T-helper 1 cell treated with Interleukin-12 subunit alpha and Interleukin-12 subunit beta and Interleukin-4 antibody, amounts not matched to agents 30 μg/mL and 1 μg/mL, for 36 hours (primary cell): ENCODE data around the gene CADM1.

Experiments used
- H3K27ac Mint-ChIP-seq: one replicate; pipeline ENCODE4 v1.8.0; 2021; ENCODE audit warnings: mild to moderate bottlenecking, mixed read lengths
- H3K27me3 Mint-ChIP-seq: one replicate; pipeline ENCODE4 v1.8.0; 2021; ENCODE audit warnings: low read depth, mixed read lengths
- H3K36me3 Mint-ChIP-seq: one replicate; pipeline ENCODE4 v1.8.0; 2021; ENCODE audit warnings: low read depth, mixed read lengths
- H3K4me1 Mint-ChIP-seq: one replicate; pipeline ENCODE4 v1.8.0; 2021; ENCODE audit warnings: low read depth, mixed read lengths
- H3K4me3 Mint-ChIP-seq: one replicate; pipeline ENCODE4 v1.8.0; 2021; ENCODE audit warnings: mild to moderate bottlenecking, moderate library complexity, mixed read lengths
- H3K9me3 Mint-ChIP-seq: one replicate; pipeline ENCODE4 v1.8.0; 2021; ENCODE audit warnings: mixed read lengths

CADM1 gene

DNA sequence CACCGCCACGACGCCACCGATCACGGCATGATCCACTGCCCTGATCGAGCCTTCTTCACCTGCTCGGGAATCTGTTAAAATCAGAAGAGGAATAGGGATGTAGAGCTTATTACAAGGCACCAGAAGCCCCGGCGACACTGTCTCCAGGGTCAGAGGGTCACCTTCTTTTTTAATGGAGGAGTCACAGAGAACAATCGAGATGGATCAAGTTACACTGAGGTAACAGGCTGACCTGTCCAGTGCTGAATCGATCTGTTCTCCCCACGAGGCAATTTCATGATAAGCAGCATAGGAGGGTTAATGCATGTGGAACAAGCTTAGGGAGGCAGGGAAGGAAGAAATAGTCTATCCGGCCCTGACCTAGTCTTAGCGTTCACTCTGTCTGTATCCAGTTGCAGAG lies 325.5 kb downstream of the CADM1 start:
- Mint-ChIP-seq H3K36me3 (no peaks in the 10 kb centered on the region), H3K4me3 (no peak overlapping the region), H3K27me3 (peaks cover 12% of the 10 kb centered on the region), H3K27ac (no peak overlapping the region), H3K4me1 (no peaks in the 10 kb centered on the region), H3K9me3 (no peaks in the 10 kb centered on the region)

DNA sequence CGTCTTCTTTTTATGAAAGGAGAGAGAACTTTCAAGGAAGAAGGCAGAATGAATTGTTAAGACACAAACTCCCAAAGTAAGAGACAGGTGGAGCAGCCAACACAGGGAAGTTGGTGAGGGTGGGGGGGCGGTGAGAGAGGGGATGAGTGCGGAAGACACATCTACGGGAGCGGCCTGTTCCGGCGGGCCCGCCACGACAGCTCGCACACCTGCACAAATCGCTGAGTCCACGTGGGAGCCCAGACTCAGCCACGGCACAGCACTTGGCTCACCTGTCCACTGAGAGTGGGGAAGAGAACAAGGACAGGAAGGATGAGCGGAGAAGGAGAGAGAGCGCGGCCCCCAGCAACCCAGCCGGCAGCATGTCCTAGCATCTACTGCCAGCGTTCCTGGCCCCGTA lies 331.1 kb downstream of the CADM1 start:
- H3K4me3 Mint-ChIP-seq = no peak overlapping the region
- peaks cover 12% of the 10 kb centered on the region for H3K27me3 Mint-ChIP-seq
- H3K4me1 Mint-ChIP-seq = no peaks in the 10 kb centered on the region
- no peaks in the 10 kb centered on the region for H3K36me3 Mint-ChIP-seq
- no peak overlapping the region for H3K27ac Mint-ChIP-seq
- H3K9me3 Mint-ChIP-seq = no peaks in the 10 kb centered on the region

- peaks cover 13% of the 10 kb centered on the region for H3K27me3 Mint-ChIP-seq
- H3K4me1 Mint-ChIP-seq = no peaks in the 10 kb centered on the region
- H3K36me3 Mint-ChIP-seq = no peaks in the 10 kb centered on the region
- H3K4me3 Mint-ChIP-seq = no peak overlapping the region
- no peak overlapping the region for H3K27ac Mint-ChIP-seq
- H3K9me3 Mint-ChIP-seq = no peaks in the 10 kb centered on the region
These were observed 333.9 kb downstream of the CADM1 start for GRCh38 chr11:115170133-115170815.

- Mint-ChIP-seq H3K4me3 (no peak overlapping the region), H3K27ac (no peak overlapping the region), H3K9me3 (no peaks in the 10 kb centered on the region), H3K27me3 (peaks cover 17% of the 10 kb centered on the region), H3K4me1 (peaks cover 3% of the 10 kb centered on the region), H3K36me3 (no peaks in the 10 kb centered on the region)
These were observed 335.0 kb downstream of the CADM1 start for GRCh38 chr11:115169251-115169650.

DNA sequence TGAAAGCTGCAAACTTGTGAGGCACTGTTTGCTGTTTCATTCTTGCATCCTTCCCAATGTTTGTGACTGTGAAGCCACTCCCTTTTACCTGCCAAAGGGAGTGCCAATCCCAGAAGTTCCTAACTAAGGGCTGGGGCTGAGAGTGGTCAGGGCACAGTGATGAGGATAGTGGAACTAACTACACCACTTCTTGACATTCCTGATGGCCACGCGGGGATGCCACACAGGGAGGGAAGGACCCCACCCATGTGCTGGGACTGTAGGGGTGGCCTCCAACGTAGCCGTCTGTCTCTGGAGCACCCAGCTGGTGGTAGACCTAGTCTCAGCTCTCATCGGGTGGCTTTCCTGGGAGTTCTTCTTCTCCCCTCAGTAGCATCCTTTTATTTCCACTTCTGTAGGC lies 335.5 kb downstream of the CADM1 start:
- no peaks in the 10 kb centered on the region for H3K36me3 Mint-ChIP-seq
- H3K9me3 Mint-ChIP-seq = no peaks in the 10 kb centered on the region
- peaks cover 22% of the 10 kb centered on the region for H3K27me3 Mint-ChIP-seq
- no peak overlapping the region for H3K4me3 Mint-ChIP-seq
- H3K27ac Mint-ChIP-seq = no peak overlapping the region
- H3K4me1 Mint-ChIP-seq = peaks cover 3% of the 10 kb centered on the region

- Mint-ChIP-seq H3K9me3 (no peaks in the 10 kb centered on the region), H3K36me3 (no peaks in the 10 kb centered on the region), H3K27me3 (peaks cover 24% of the 10 kb centered on the region), H3K27ac (no peak overlapping the region), H3K4me1 (peaks cover 3% of the 10 kb centered on the region), H3K4me3 (no peak overlapping the region)
These were observed 336.0 kb downstream of the CADM1 start for GRCh38 chr11:115168229-115168671.

DNA sequence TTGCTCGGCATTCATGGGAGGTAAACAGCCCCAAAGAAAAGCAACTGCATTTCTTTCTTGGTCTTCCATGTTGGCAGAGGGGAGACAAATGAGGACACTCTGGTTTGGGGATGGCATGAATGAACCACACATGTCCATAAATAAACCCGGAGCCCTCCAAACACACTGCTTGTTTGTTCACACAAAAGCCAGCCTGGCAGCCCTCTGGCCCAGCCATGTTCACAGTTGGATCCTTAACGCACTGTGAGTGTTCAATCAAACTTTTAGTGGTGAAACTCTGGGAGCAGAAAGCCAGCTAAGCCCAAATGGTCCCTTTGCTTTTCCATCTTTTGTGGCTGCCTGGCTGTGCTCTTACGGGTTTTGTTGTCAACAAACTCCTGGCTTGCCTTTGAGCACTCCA lies 336.8 kb downstream of the CADM1 start:
- Mint-ChIP-seq H3K27me3 (peaks cover 24% of the 10 kb centered on the region), H3K9me3 (no peaks in the 10 kb centered on the region), H3K27ac (no peak overlapping the region)

DNA sequence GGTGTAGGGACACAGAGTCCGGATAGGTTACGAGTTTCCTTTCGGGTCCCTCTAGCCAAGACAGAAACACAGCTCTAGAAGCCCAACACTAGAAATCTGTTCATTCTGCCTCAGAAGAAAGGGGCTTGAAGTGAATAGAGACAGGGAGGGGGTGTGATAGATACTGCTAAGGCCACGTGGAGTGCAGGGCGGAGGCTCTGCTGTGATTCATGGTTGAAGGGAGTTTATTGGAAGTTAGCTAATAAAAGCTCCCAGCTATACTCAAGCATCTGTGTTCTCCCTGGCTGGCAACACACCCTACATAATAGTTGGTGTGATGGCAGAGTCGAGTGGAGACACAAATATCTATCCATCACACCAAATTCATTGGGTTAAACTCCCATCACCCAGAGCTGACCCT lies 337.4 kb downstream of the CADM1 start:
- H3K4me1 Mint-ChIP-seq = peaks cover 3% of the 10 kb centered on the region
- H3K4me3 Mint-ChIP-seq = no peak overlapping the region
- H3K27ac Mint-ChIP-seq = no peak overlapping the region
- no peaks in the 10 kb centered on the region for H3K36me3 Mint-ChIP-seq
- no peaks in the 10 kb centered on the region for H3K9me3 Mint-ChIP-seq
- H3K27me3 Mint-ChIP-seq = peaks cover 24% of the 10 kb centered on the region

More for the DNA sequence above, 336.8 kb downstream of the CADM1 start:
- no peaks in the 10 kb centered on the region for H3K36me3 Mint-ChIP-seq
- H3K4me1 Mint-ChIP-seq = peaks cover 3% of the 10 kb centered on the region
- H3K4me3 Mint-ChIP-seq = no peak overlapping the region

GRCh38 chr11:115164774-115165173 lies 339.4 kb downstream of the CADM1 start:
- H3K27ac Mint-ChIP-seq = no peak overlapping the region
- H3K27me3 Mint-ChIP-seq = peaks cover 24% of the 10 kb centered on the region
- no peaks in the 10 kb centered on the region for H3K9me3 Mint-ChIP-seq

GRCh38 chr11:115162919-115163318 lies 341.3 kb downstream of the CADM1 start:
- peaks cover 24% of the 10 kb centered on the region for H3K27me3 Mint-ChIP-seq
- H3K36me3 Mint-ChIP-seq = no peaks in the 10 kb centered on the region
- no peak overlapping the region for H3K4me3 Mint-ChIP-seq
- H3K9me3 Mint-ChIP-seq = no peaks in the 10 kb centered on the region
- H3K27ac Mint-ChIP-seq = no peak overlapping the region
- peaks cover 3% of the 10 kb centered on the region for H3K4me1 Mint-ChIP-seq

More at GRCh38 chr11:115164774-115165173, 339.4 kb downstream of the CADM1 start:
- Mint-ChIP-seq H3K4me1 (peaks cover 3% of the 10 kb centered on the region), H3K4me3 (no peak overlapping the region), H3K36me3 (no peaks in the 10 kb centered on the region)

DNA sequence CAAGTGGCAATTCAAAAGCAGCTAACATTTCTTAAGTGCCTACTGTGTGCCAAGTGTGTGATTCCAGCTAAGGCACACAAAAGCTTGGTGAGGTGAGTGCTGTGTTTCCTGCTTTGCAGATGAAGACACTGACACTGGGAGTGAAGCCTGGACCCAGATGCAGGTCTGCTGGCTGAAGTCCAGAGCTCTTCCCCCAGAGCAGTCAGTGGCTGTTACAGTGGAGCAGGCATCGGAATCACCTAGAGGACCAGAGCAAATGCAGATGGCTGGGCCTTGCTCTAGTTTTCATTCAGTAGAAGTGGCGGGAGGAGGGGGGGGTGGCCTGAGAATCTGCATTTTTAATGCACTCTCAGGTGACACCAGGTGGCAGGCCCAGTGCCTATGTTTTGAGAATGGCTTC lies 342.3 kb downstream of the CADM1 start:
- Mint-ChIP-seq H3K4me3 (no peak overlapping the region), H3K9me3 (no peaks in the 10 kb centered on the region), H3K27ac (no peak overlapping the region), H3K4me1 (peaks cover 3% of the 10 kb centered on the region), H3K27me3 (peaks cover 24% of the 10 kb centered on the region), H3K36me3 (no peaks in the 10 kb centered on the region)

DNA sequence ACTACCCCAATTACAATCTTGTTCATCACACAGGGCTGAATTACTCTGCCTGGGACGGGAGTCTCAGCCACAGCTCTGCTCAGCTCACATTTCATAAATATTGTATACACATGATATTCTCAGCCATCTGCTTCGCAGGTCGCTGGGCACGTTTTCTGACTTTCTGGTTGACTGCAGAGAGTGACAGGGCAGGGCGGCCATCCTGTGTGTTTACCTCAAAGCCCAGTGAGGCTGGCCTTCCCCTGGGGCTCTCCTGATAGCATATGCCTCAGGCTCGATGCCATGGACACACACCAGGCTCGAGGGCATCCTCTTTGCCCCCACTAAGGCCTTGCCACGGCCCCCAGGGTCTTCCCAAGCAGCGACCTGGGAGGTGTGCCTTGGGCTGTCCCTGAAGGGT lies 345.0 kb downstream of the CADM1 start:
- no peaks in the 10 kb centered on the region for H3K36me3 Mint-ChIP-seq
- no peak overlapping the region for H3K27ac Mint-ChIP-seq

DNA sequence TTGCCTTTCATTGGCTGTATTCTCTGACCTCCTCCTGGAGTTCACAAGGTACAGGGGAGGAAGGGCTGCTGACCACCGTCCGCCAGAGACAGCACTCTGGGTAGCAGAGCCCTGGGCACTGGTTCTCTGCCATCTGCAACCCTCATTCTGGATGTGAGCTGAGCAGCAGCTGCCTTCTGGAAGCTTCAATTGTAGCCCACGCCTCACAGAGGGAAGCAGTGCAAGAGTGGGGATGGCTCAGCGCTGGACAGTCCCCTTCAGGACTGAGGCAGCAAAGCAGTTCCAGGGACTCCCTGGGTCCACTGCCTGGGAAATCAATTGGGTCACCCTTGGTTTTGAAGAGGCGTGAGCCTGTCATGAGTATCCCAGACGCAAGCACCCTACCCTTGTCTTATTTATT lies 346.2 kb downstream of the CADM1 start:
- Mint-ChIP-seq H3K9me3 (no peaks in the 10 kb centered on the region), H3K27me3 (no peaks in the 10 kb centered on the region), H3K27ac (no peak overlapping the region), H3K4me3 (no peak overlapping the region), H3K4me1 (peaks cover 3% of the 10 kb centered on the region), H3K36me3 (peaks cover 1% of the 10 kb centered on the region)

More for the DNA sequence above, 345.0 kb downstream of the CADM1 start:
- Mint-ChIP-seq H3K9me3 (no peaks in the 10 kb centered on the region), H3K27me3 (peaks cover 7% of the 10 kb centered on the region), H3K4me1 (no peaks in the 10 kb centered on the region), H3K4me3 (no peak overlapping the region)

- Mint-ChIP-seq H3K27me3 (no peaks in the 10 kb centered on the region), H3K4me3 (no peak overlapping the region), H3K36me3 (peaks cover 1% of the 10 kb centered on the region), H3K4me1 (peaks cover 3% of the 10 kb centered on the region), H3K27ac (no peak overlapping the region), H3K9me3 (no peaks in the 10 kb centered on the region)
These were observed 347.0 kb downstream of the CADM1 start for GRCh38 chr11:115157247-115157646.

DNA sequence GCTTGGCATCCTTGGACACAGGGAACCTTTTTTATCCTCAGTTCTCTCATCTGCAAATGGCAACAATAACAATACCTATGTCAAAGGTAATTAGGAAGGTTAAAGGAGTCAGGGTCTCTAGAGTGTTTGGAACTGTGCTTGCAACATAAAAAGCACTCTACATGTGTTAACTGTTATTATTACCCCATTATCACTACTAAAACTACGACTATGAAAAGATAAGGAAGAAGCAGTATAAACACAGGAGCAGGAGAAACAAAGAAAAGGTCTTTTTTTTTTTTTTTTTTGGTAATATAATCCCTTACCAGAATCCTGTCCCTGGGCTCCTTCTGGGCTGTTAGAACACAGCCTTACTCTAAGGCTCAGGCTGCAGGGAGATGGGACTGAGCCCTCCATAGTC lies 348.2 kb downstream of the CADM1 start:
- peaks cover 1% of the 10 kb centered on the region for H3K36me3 Mint-ChIP-seq
- no peaks in the 10 kb centered on the region for H3K9me3 Mint-ChIP-seq
- no peak overlapping the region for H3K27ac Mint-ChIP-seq
- H3K4me1 Mint-ChIP-seq = peaks cover 3% of the 10 kb centered on the region
- no peak overlapping the region for H3K4me3 Mint-ChIP-seq
- H3K27me3 Mint-ChIP-seq = no peaks in the 10 kb centered on the region

- Mint-ChIP-seq H3K9me3 (no peaks in the 10 kb centered on the region), H3K27me3 (no peaks in the 10 kb centered on the region), H3K27ac (no peak overlapping the region), H3K36me3 (peaks cover 1% of the 10 kb centered on the region), H3K4me1 (peaks cover 3% of the 10 kb centered on the region), H3K4me3 (no peak overlapping the region)
These were observed 348.9 kb downstream of the CADM1 start for GRCh38 chr11:115155320-115155719.
